GM19468 (cell line): ENCODE measurements around the gene CPEB3.
"Not testable (repeated sequence)": the region's sequence is repeated elsewhere in the genome, so short reads cannot be mapped to it uniquely, and the experiment has no call there.

Experiments
- ATAC-seq: cut with Tn5 transposase; IDR thresholded peaks from one replicate; pipeline ENCODE4 v1.9.1; 2021; ENCODE audit warnings: mild to moderate bottlenecking, moderate library complexity, moderate number of reproducible peaks; ENCODE audit not compliant: unreplicated experiment; ENCODE audit errors: extremely low read depth

Gene CPEB3

GRCh38 chr10:92066386-92066785 lies 224.5 kb downstream of the CPEB3 start:
- ATAC-seq, result no peak

GRCh38 chr10:92064506-92064905 lies 226.4 kb downstream of the CPEB3 start:
- ATAC-seq, result no peak

GRCh38 chr10:92062273-92062672 lies 228.6 kb downstream of the CPEB3 start:
- ATAC-seq, result no peak

- no peak for ATAC-seq
Observed at GRCh38 chr10:92054807-92055206, 236.1 kb downstream of the CPEB3 start.

- ATAC-seq, result no peak
Observed at GRCh38 chr10:92052741-92053140, 238.1 kb downstream of the CPEB3 start.

- no peak for ATAC-seq
Observed at GRCh38 chr10:92052088-92052487, 238.8 kb downstream of the CPEB3 start.

GRCh38 chr10:92047215-92047614 lies 243.7 kb downstream of the CPEB3 start:
- no peak for ATAC-seq

- ATAC-seq, result no peak
Observed at GRCh38 chr10:92045641-92046106, 245.2 kb downstream of the CPEB3 start.

GRCh38 chr10:92042541-92042940 lies 248.3 kb downstream of the CPEB3 start:
- no peak for ATAC-seq

GRCh38 chr10:92038949-92039348 lies 251.9 kb downstream of the CPEB3 start:
- no peak for ATAC-seq

- not testable (repeated sequence) for ATAC-seq
Observed at GRCh38 chr10:92033070-92033469, 257.8 kb downstream of the CPEB3 start.

- ATAC-seq, result no peak
Observed at GRCh38 chr10:92031580-92031979, 259.3 kb downstream of the CPEB3 start.

GRCh38 chr10:92027141-92027540 lies 263.7 kb downstream of the CPEB3 start:
- no peak for ATAC-seq

GRCh38 chr10:92025340-92025739 lies 265.5 kb downstream of the CPEB3 start:
- ATAC-seq, result not testable (repeated sequence)

GRCh38 chr10:92024700-92025099 lies 266.2 kb downstream of the CPEB3 start:
- no peak for ATAC-seq

GRCh38 chr10:92014620-92015019 lies 276.3 kb downstream of the CPEB3 start:
- ATAC-seq, result no peak

- ATAC-seq, result no peak
Observed at GRCh38 chr10:92011560-92012214, 279.2 kb downstream of the CPEB3 start.

GRCh38 chr10:92010047-92010735 lies 280.7 kb downstream of the CPEB3 start:
- ATAC-seq, result no peak

GRCh38 chr10:92009445-92009844 lies 281.4 kb downstream of the CPEB3 start:
- ATAC-seq, result no peak

GRCh38 chr10:92005978-92006377 lies 284.9 kb downstream of the CPEB3 start:
- no peak for ATAC-seq

GRCh38 chr10:92003258-92003657 lies 287.6 kb downstream of the CPEB3 start:
- no peak for ATAC-seq

- ATAC-seq, result no peak
Observed at GRCh38 chr10:92001995-92002394, 288.9 kb downstream of the CPEB3 start.
